Measurements from ENCODE around the gene ZNF682. TPM values are rescaled to one million over a fixed set of nuclear protein-coding genes. Genes with fewer than 3 reads are reported as not detected.
"Not testable (repeated sequence)": the region's sequence is repeated elsewhere in the genome, so short reads cannot be mapped to it uniquely, and the experiment has no call there.

Gene ZNF682
- total RNA-seq = 10 to 100 TPM in 1 of 6 donors, 1 to 10 TPM in 5; 4.1 to 10.8 (median 5.9) TPM

DNA sequence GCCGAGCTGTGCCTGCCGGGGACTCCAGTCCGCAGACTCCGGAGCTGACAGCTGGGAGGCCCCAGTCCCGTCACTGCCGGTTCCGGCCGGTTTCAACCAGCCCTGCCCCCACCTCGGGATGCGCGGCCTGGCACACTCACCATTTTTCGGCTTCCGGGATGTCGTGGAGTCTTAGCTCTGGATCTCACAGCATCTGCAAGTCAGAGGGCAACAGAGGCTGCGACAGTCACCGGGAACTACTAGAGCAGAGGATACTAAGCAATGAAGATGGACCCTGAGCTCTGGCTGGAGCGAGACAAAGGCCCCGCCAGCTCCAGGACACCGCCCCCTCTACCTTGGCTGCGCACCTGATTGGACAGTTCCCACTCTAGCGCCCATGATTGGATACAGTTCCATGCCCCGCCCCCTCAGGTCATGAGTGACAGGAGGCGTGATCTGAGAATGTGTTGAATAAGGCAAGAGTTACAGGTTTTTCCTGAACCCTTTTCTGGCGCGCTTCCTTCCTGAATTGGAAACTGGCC lies at the start of gene ZNF682:
Gene ZNF682 (minus strand): TSS at position 303 of the 521 bp plus-strand sequence. CDS start 160 bp downstream, at position 143.
- Histone ChIP-seq H3K4me3 (peak within 1 kb of the TSS; percentile 48 to 86 (median 76)), H3K4me1 (peaks cover 5 to 20% (median 8%) of the 10 kb centered on the region in 4 donors), H3K9me3 (no peaks in the 10 kb centered on the region), H3K36me3 (peaks cover 0 to 3% (median 0%) of the 10 kb centered on the region in 4 donors), H3K27me3 (no peaks in the 10 kb centered on the region), H3K27ac (peak within 1 kb of the TSS; percentile 70 to 87 (median 78))
- peak; percentile 99 to 100 for ATAC-seq (ENCODE audit: low FRiP score in 2 of 2)
- DNase-seq = peak; percentile 93 to 94
- 1 to 5% methylated on average over 5 to 19 of the region's 25 CpGs for WGBS, 2 donors
- TF ChIP-seq POLR2A (IDR thresholded peaks at IDR 0.05) (peak in 2 of 4 donors; percentile 52 to 54), CTCF (IDR thresholded peaks at IDR 0.05) (no peak), EP300 (IDR thresholded peaks at IDR 0.05) (peak in 1 of 4 donors; percentile 31), POLR2AphosphoS5 (IDR thresholded peaks at IDR 0.05) (peak; percentile 57 to 69)

DNA sequence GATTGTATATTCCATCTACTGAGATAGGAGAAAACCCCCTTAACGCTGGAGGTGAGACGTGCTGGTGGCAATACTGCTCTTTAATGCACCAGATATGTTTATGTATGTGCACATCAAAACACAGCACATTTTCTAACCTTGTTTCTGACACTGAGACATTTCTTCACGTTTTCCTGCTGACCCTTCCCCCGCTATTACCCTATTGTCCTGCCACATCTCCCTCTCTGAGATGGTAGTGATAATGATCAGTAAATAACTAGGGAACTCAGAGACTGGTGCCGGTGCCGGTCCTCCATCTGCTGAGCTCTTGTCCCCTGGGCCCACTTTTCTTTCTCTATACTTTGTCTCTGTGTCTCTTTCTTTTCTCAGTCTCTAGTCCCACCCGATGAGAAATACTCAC lies 43.6 kb upstream of the ZNF682 start:
- Histone ChIP-seq H3K27ac (peak overlapping the region in 1 of 4 donors; percentile 16), H3K9me3 (peaks cover 0 to 10% (median 0%) of the 10 kb centered on the region in 4 donors), H3K4me1 (peaks cover 5 to 26% (median 9%) of the 10 kb centered on the region in 4 donors)
- H3K4me3 ChIP-seq; H3K36me3 ChIP-seq; H3K27me3 ChIP-seq; ATAC-seq (ENCODE audit: low FRiP score in 2 of 2); DNase-seq: not testable (repeated sequence)
- WGBS, 2 donors = 48 to 51% methylated on average over 7 of the region's 7 CpGs

- DNase-seq = peak in 1 of 2 donors; percentile 72
- not testable (repeated sequence) for H3K27ac ChIP-seq; H3K9me3 ChIP-seq; ATAC-seq (ENCODE audit: low FRiP score in 2 of 2); H3K4me3 ChIP-seq; H3K36me3 ChIP-seq; H3K27me3 ChIP-seq
- peak in 1 of 2 donors; percentile 41 for TF ChIP-seq POLR2AphosphoS5 (IDR thresholded peaks at IDR 0.05)
- peak in 1 of 4 donors; percentile 10 for TF ChIP-seq EP300 (IDR thresholded peaks at IDR 0.05)
- 42 to 62% methylated on average over 2 to 3 of the region's 3 CpGs for WGBS, 2 donors
- H3K4me1 ChIP-seq = peaks cover 5 to 31% (median 9%) of the 10 kb centered on the region in 4 donors
Measured at GRCh38 chr19:20082232-20082833, 43.0 kb upstream of the ZNF682 start.

GRCh38 chr19:20080656-20081055 lies 41.4 kb upstream of the ZNF682 start:
- Histone ChIP-seq H3K27me3 (no peaks in the 10 kb centered on the region), H3K4me1 (peaks cover 5 to 31% (median 9%) of the 10 kb centered on the region in 4 donors), H3K9me3 (peaks cover 0 to under 1% (median 0%) of the 10 kb centered on the region in 4 donors), H3K27ac (no peak overlapping the region), H3K36me3 (no peaks in the 10 kb centered on the region), H3K4me3 (no peak overlapping the region)
- TF ChIP-seq CTCF (IDR thresholded peaks at IDR 0.05) (no peak), EP300 (IDR thresholded peaks at IDR 0.05) (no peak), POLR2A (IDR thresholded peaks at IDR 0.05) (no peak), POLR2AphosphoS5 (IDR thresholded peaks at IDR 0.05) (no peak)
- ATAC-seq (ENCODE audit: low FRiP score in 2 of 2) = no peak
- DNase-seq = no peak
- 61 to 73% methylated on average over 3 of the region's 3 CpGs for WGBS, 2 donors

DNA sequence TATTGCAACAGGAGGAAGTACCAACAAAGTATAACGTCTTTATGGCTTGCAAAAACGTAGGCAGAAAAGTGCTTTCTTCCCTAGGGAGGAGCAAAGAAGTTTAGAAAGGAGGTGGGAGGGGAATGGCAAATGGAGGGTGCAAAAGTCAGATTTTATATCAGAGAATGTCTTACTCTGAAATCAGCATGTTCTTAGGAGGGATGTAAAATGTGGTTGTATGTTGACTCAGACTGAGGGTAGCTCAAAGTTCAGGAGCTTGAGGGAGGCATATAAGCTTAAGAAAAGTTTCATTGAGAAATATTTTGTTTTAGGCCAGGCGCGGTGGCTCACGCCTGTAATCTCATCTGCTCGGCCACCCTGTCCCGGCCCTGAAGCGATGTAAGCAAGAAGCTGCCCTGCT lies 40.2 kb upstream of the ZNF682 start:
- TF ChIP-seq EP300 (IDR thresholded peaks at IDR 0.05) = no peak
- no peak for TF ChIP-seq CTCF (IDR thresholded peaks at IDR 0.05)
- TF ChIP-seq POLR2AphosphoS5 (IDR thresholded peaks at IDR 0.05) = no peak
- no peak for TF ChIP-seq POLR2A (IDR thresholded peaks at IDR 0.05)
- Histone ChIP-seq H3K36me3 (no peaks in the 10 kb centered on the region), H3K27me3 (no peaks in the 10 kb centered on the region), H3K27ac (no peak overlapping the region), H3K4me3 (peak overlapping the region in 2 of 4 donors; percentile 56 to 57), H3K4me1 (peaks cover 5 to 31% (median 9%) of the 10 kb centered on the region in 4 donors), H3K9me3 (no peaks in the 10 kb centered on the region)
- ATAC-seq (ENCODE audit: low FRiP score in 2 of 2) (no peak), DNase-seq (no peak)
- 49 to 53% methylated on average over 8 of the region's 8 CpGs for WGBS, 2 donors

Data from upper lobe of left lung (tissue), 6 donors.